ENCODE measurements around the gene RXRA. TPM values are rescaled to one million over a fixed set of nuclear protein-coding genes. Genes with fewer than 3 reads are reported as not detected.
A peak's percentile ranks its signal among the peaks of the same experiment; 100 is the strongest.

The RXRA gene
- total RNA-seq, 1 donor from 2014 or later: 66.9 TPM

DNA sequence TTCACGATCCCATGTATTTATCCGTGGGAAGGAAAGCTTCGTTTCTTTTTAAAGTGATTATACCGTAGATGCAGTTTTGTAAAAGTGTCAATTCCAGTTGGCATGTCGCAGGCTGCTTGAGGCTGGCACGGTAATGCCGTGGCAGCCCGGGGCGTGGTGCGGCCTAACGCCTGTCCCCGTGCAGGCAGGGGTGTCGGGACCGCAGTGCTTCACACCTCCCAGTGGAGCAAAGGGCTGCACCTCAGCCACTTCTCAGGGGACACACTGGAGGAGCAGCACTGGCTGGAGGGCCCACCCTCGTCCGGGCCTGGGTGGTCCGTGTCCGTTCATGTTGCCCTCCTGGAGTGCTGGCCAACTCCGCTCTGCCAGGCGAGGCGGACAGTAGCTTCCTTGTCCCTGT, 103.2 kb downstream of the RXRA start:
- no peak overlapping the region for H3K4me3 Mint-ChIP-seq
- no peaks in the 10 kb centered on the region for H3K36me3 Mint-ChIP-seq
- no peaks in the 10 kb centered on the region for H3K9me3 Mint-ChIP-seq
- no peak for DNase-seq (ENCODE audit: extremely low spot score, unreplicated experiment)
- H3K27ac Mint-ChIP-seq: no peak overlapping the region
- no peaks in the 10 kb centered on the region for H3K4me1 Mint-ChIP-seq (ENCODE audit: unreplicated experiment)
- no peaks in the 10 kb centered on the region for H3K27me3 Mint-ChIP-seq
- TF ChIP-seq CTCF (conservative IDR thresholded peaks at IDR 0.05): no peak

GRCh38 chr9:134431095-134431494, 104.8 kb downstream of the RXRA start:
- TF ChIP-seq CTCF (conservative IDR thresholded peaks at IDR 0.05): no peak
- Mint-ChIP-seq H3K27ac (no peak overlapping the region), H3K9me3 (no peaks in the 10 kb centered on the region), H3K4me1 (ENCODE audit: unreplicated experiment) (peaks cover 7% of the 10 kb centered on the region), H3K36me3 (peaks cover 3% of the 10 kb centered on the region), H3K4me3 (no peak overlapping the region), H3K27me3 (no peaks in the 10 kb centered on the region)
- DNase-seq (ENCODE audit: extremely low spot score, unreplicated experiment): no peak

- no peaks in the 10 kb centered on the region for H3K27me3 Mint-ChIP-seq
- no peak overlapping the region for H3K27ac Mint-ChIP-seq
- H3K4me3 Mint-ChIP-seq: no peak overlapping the region
- no peaks in the 10 kb centered on the region for H3K9me3 Mint-ChIP-seq
- DNase-seq (ENCODE audit: extremely low spot score, unreplicated experiment): no peak
- TF ChIP-seq CTCF (conservative IDR thresholded peaks at IDR 0.05): no peak
- peaks cover 13% of the 10 kb centered on the region for H3K4me1 Mint-ChIP-seq (ENCODE audit: unreplicated experiment)
- peaks cover 8% of the 10 kb centered on the region for H3K36me3 Mint-ChIP-seq
Measured at GRCh38 chr9:134431626-134432025, 105.4 kb downstream of the RXRA start.

GRCh38 chr9:134432471-134432870, 106.2 kb downstream of the RXRA start:
- Mint-ChIP-seq H3K4me1 (ENCODE audit: unreplicated experiment) (peaks cover 19% of the 10 kb centered on the region), H3K36me3 (peaks cover 8% of the 10 kb centered on the region), H3K27ac (no peak overlapping the region), H3K9me3 (no peaks in the 10 kb centered on the region), H3K27me3 (no peaks in the 10 kb centered on the region), H3K4me3 (no peak overlapping the region)
- no peak for TF ChIP-seq CTCF (conservative IDR thresholded peaks at IDR 0.05)
- no peak for DNase-seq (ENCODE audit: extremely low spot score, unreplicated experiment)

DNA sequence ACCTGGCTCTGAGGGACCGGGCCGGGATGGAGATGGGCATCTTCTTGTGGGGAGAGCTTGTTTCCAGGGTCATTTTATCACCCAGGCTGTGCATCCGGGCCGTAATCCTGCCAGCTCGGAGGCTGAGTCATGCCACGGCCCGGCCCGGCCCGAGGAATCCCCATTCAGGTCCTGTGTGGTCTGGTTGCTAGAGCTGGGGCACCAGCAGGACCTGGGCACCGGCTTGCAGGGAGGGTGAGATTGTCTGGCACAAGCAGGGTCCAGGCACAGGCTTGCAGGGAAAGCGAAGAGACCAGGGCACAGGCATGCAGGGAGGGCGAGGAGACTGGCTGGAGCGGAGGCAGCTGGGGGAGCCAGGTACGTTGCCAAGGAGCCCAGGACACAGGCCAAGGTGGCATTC, 106.8 kb downstream of the RXRA start:
- peaks cover 19% of the 10 kb centered on the region for H3K4me1 Mint-ChIP-seq (ENCODE audit: unreplicated experiment)
- DNase-seq (ENCODE audit: extremely low spot score, unreplicated experiment): no peak
- H3K36me3 Mint-ChIP-seq: peaks cover 8% of the 10 kb centered on the region
- peak overlapping the region; percentile 80 for H3K27ac Mint-ChIP-seq
- H3K4me3 Mint-ChIP-seq: no peak overlapping the region
- no peaks in the 10 kb centered on the region for H3K9me3 Mint-ChIP-seq
- no peaks in the 10 kb centered on the region for H3K27me3 Mint-ChIP-seq
- no peak for TF ChIP-seq CTCF (conservative IDR thresholded peaks at IDR 0.05)

Measured in type B pancreatic cell (in vitro differentiated cells).